ENCODE measurements around the gene SOX10. TPM values are rescaled to one million over a fixed set of nuclear protein-coding genes. Genes with fewer than 3 reads are reported as not detected.
A peak's percentile ranks its signal among the peaks of the same experiment; 100 is the strongest.

SOX10 gene
- total and polyA plus RNA-seq, 2 of the 13 experiments (the other 11 are each of a cell fraction or from before 2014, with no cell fraction given): not detected

DNA sequence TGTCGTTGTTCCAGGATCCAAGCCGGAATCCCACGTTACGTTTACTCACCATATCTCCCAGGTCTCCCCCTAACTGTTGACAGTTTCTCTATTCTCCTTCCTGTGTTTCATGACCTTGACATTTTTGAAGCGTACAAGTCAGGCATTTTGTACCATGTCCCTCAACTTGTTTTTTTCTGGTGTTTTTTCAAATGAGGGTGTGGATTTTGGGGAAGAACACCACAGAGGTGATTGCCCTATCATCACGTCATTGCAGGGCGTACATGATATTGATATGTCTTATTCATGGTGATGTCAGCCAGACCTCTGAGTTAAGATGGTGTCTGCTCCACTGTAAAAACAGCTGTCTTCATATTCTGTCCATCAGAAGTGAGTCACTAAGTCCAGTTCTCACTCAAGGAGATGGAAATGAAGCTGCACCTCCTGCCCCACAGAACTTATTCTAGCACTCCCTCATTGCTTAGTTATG is 28.3 kb upstream of the SOX10 start (continued):
- 0 out of 2 replicates have a peak, but pooled peaks have one; percentile 6 for TF ChIP-seq MXD4 (CRISPR knock-in tag; IDR thresholded peaks at IDR 0.05)
- no peak for TF ChIP-seq ZMYM4 (CRISPR knock-in tag; IDR thresholded peaks at IDR 0.05)
- no peak for TF ChIP-seq RORA (CRISPR knock-in tag; IDR thresholded peaks at IDR 0.05)
- no peak for TF ChIP-seq SMAD9 (CRISPR knock-in tag; IDR thresholded peaks at IDR 0.05)
- TF ChIP-seq KDM6A (CRISPR knock-in tag; IDR thresholded peaks at IDR 0.05; ENCODE audit: low read depth): peak; percentile 26; the same call in 1 of the 2 replicates
- no peak for TF ChIP-seq HNRNPLL (IDR thresholded peaks at IDR 0.05; ENCODE audit: low read depth, low read length, poor library complexity, severe bottlenecking)
- TF ChIP-seq, protein P1, sequence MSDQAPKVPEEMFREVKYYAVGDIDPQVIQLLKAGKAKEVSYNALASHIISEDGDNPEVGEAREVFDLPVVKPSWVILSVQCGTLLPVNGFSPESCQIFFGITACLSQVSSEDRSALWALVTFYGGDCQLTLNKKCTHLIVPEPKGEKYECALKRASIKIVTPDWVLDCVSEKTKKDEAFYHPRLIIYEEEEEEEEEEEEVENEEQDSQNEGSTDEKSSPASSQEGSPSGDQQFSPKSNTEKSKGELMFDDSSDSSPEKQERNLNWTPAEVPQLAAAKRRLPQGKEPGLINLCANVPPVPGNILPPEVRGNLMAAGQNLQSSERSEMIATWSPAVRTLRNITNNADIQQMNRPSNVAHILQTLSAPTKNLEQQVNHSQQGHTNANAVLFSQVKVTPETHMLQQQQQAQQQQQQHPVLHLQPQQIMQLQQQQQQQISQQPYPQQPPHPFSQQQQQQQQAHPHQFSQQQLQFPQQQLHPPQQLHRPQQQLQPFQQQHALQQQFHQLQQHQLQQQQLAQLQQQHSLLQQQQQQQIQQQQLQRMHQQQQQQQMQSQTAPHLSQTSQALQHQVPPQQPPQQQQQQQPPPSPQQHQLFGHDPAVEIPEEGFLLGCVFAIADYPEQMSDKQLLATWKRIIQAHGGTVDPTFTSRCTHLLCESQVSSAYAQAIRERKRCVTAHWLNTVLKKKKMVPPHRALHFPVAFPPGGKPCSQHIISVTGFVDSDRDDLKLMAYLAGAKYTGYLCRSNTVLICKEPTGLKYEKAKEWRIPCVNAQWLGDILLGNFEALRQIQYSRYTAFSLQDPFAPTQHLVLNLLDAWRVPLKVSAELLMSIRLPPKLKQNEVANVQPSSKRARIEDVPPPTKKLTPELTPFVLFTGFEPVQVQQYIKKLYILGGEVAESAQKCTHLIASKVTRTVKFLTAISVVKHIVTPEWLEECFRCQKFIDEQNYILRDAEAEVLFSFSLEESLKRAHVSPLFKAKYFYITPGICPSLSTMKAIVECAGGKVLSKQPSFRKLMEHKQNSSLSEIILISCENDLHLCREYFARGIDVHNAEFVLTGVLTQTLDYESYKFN (CRISPR knock-in tag; conservative IDR thresholded peaks at IDR 0.05): peak; percentile 91
- TF ChIP-seq ZNF232 (CRISPR knock-in tag; IDR thresholded peaks at IDR 0.05; ENCODE audit: borderline replicate concordance): no peak
- TF ChIP-seq NFKBIZ (CRISPR knock-in tag; IDR thresholded peaks at IDR 0.05): no peak
- no peak for TF ChIP-seq RFXAP (CRISPR knock-in tag; IDR thresholded peaks at IDR 0.05; ENCODE audit: borderline replicate concordance)
- no peak for TF ChIP-seq TEAD2 (CRISPR knock-in tag; IDR thresholded peaks at IDR 0.05)
- TF ChIP-seq, protein P2, sequence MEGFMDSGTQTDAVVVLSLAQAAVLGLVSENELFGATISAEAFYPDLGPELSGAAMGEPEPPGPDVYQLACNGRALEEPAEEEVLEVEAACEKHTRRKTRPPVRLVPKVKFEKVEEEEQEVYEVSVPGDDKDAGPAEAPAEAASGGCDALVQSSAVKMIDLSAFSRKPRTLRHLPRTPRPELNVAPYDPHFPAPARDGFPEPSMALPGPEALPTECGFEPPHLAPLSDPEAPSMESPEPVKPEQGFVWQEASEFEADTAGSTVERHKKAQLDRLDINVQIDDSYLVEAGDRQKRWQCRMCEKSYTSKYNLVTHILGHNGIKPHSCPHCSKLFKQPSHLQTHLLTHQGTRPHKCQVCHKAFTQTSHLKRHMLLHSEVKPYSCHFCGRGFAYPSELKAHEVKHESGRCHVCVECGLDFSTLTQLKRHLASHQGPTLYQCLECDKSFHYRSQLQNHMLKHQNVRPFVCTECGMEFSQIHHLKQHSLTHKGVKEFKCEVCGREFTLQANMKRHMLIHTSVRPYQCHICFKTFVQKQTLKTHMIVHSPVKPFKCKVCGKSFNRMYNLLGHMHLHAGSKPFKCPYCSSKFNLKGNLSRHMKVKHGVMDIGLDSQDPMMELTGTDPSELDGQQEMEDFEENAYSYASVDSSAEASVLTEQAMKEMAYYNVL (CRISPR knock-in tag; IDR thresholded peaks at IDR 0.05; ENCODE audit: borderline replicate concordance): peak; percentile 38; the same call in 1 of the 2 replicates
- no peak for TF ChIP-seq ZBTB8A (CRISPR knock-in tag; IDR thresholded peaks at IDR 0.05; ENCODE audit: borderline replicate concordance, low read depth)

Measured in HepG2 (cell line).